Measurements from ENCODE around the gene WDR54. TPM values are rescaled to one million over a fixed set of nuclear protein-coding genes. Genes with fewer than 3 reads are reported as not detected.

The WDR54 gene, protein sequence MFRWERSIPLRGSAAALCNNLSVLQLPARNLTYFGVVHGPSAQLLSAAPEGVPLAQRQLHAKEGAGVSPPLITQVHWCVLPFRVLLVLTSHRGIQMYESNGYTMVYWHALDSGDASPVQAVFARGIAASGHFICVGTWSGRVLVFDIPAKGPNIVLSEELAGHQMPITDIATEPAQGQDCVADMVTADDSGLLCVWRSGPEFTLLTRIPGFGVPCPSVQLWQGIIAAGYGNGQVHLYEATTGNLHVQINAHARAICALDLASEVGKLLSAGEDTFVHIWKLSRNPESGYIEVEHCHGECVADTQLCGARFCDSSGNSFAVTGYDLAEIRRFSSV
- total RNA-seq: 10 to 100 TPM in 4 of 6 donors, 1 to 10 TPM in 2; 8.4 to 28.2 (median 13.3) TPM

- ATAC-seq (ENCODE audit: low FRiP score in 2 of 2): peak; percentile 93 to 98
- no peaks in the 10 kb centered on the region for H3K9me3 ChIP-seq
- WGBS, 2 donors: 1% methylated on average over 33 to 44 of the region's 57 CpGs
- peaks cover 6 to 15% (median 12%) of the 10 kb centered on the region in 4 donors for H3K4me1 ChIP-seq
- H3K4me3 ChIP-seq: peak within 1 kb of the TSS; percentile 65 to 89 (median 73)
- H3K36me3 ChIP-seq: peaks cover 0 to 14% (median 5%) of the 10 kb centered on the region in 4 donors
- TF ChIP-seq POLR2AphosphoS5 (IDR thresholded peaks at IDR 0.05) (peak; percentile 39 to 55), POLR2A (IDR thresholded peaks at IDR 0.05) (peak in 3 of 4 donors; percentile 24 to 64 (median 28)), EP300 (IDR thresholded peaks at IDR 0.05) (no peak)
- TF ChIP-seq, protein P1, sequence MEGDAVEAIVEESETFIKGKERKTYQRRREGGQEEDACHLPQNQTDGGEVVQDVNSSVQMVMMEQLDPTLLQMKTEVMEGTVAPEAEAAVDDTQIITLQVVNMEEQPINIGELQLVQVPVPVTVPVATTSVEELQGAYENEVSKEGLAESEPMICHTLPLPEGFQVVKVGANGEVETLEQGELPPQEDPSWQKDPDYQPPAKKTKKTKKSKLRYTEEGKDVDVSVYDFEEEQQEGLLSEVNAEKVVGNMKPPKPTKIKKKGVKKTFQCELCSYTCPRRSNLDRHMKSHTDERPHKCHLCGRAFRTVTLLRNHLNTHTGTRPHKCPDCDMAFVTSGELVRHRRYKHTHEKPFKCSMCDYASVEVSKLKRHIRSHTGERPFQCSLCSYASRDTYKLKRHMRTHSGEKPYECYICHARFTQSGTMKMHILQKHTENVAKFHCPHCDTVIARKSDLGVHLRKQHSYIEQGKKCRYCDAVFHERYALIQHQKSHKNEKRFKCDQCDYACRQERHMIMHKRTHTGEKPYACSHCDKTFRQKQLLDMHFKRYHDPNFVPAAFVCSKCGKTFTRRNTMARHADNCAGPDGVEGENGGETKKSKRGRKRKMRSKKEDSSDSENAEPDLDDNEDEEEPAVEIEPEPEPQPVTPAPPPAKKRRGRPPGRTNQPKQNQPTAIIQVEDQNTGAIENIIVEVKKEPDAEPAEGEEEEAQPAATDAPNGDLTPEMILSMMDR (IDR thresholded peaks at IDR 0.05): no peak
- H3K27me3 ChIP-seq: no peaks in the 10 kb centered on the region
- H3K27ac ChIP-seq: peak within 1 kb of the TSS; percentile 37 to 65 (median 52)
- peak; percentile 90 to 99 for DNase-seq
Measured at GRCh38 chr2:74421221-74421870, at the start of gene WDR54, which contains the start of gene C2orf81. Gene WDR54 (plus strand): TSS chr2:74421730. CDS start chr2:74422154, 424 bp downstream. Gene C2orf81 (minus strand): TSS chr2:74421619. CDS start chr2:74421560, 59 bp downstream.

DNA sequence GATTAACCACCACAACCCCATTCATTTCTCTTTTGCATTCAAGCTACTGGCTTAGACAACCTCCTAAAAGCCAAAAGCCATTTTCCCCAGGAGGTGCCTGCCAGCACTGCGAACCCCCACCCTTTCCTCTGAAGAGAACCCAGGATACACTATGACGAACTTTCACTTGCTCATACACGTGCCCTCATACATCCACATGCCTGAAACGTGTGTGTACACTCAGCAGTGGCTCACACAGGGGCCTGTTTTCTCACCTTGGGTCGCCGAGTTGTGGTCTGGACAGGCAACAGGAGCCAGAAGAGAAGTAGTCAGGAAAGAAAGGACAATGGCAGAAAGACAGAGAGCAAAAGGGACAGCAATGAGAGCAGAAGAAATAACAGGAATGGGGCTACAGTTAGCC lies 48.9 kb upstream of the WDR54 start:
- no peak for ATAC-seq (ENCODE audit: low FRiP score in 2 of 2)
- Histone ChIP-seq H3K9me3 (no peaks in the 10 kb centered on the region), H3K27me3 (no peaks in the 10 kb centered on the region), H3K4me1 (peaks cover 3 to 16% (median 11%) of the 10 kb centered on the region in 4 donors), H3K4me3 (no peak overlapping the region), H3K27ac (no peak overlapping the region), H3K36me3 (peaks cover 34 to 69% (median 55%) of the 10 kb centered on the region in 4 donors)
- 86% methylated on average over 6 of the region's 6 CpGs for WGBS, 2 donors
- no peak for TF ChIP-seq EP300 (IDR thresholded peaks at IDR 0.05)
- no peak for DNase-seq

DNA sequence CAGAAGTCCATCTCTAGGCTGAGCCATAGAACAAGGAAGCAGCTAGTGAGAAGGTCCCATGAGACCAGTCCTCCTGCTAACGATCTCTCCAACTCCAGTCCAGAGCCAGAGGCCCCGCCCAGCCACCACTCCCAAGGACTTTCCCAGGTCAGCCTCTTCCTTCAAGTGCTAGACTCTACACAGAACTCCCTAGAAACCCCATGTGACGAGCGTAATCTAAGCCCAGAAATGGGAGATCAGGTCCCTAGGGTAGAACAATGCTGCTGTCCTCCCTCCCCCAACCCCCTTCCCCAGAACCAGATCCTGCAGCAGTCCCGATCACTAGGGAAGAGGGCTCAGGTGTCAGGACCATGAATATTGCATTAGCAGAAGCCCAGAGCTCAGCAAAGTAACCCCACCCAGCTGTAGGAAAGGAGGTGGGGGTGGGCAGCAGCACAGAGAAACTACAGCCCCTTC lies 48.3 kb upstream of the WDR54 start:
- peak overlapping the region in 2 of 4 donors; percentile 13 to 26 for H3K27ac ChIP-seq
- no peaks in the 10 kb centered on the region for H3K27me3 ChIP-seq
- TF ChIP-seq POLR2AphosphoS5 (IDR thresholded peaks at IDR 0.05): no peak
- TF ChIP-seq POLR2A (IDR thresholded peaks at IDR 0.05): no peak
- TF ChIP-seq, protein P1 (IDR thresholded peaks at IDR 0.05): no peak
- 47 to 63% methylated on average over 5 of the region's 5 CpGs for WGBS, 2 donors
- H3K4me1 ChIP-seq: peaks cover 3 to 16% (median 11%) of the 10 kb centered on the region in 4 donors
- H3K9me3 ChIP-seq: no peaks in the 10 kb centered on the region
- peaks cover 31 to 69% (median 52%) of the 10 kb centered on the region in 4 donors for H3K36me3 ChIP-seq
- peak; percentile 48 to 67 for ATAC-seq (ENCODE audit: low FRiP score in 2 of 2)
- peak in 1 of 2 donors; percentile 86 for DNase-seq
- H3K4me3 ChIP-seq: no peak overlapping the region

GRCh38 chr2:74373985-74374384 lies 47.5 kb upstream of the WDR54 start:
- 80 to 85% methylated on average over 6 to 8 of the region's 8 CpGs for WGBS, 2 donors
- no peaks in the 10 kb centered on the region for H3K9me3 ChIP-seq
- peak overlapping the region in 3 of 4 donors; percentile 21 to 35 (median 24) for H3K4me3 ChIP-seq
- H3K4me1 ChIP-seq: peaks cover 3 to 20% (median 13%) of the 10 kb centered on the region in 4 donors
- H3K27ac ChIP-seq: peak overlapping the region in 2 of 4 donors; percentile 13 to 26
- DNase-seq: no peak
- H3K27me3 ChIP-seq: no peaks in the 10 kb centered on the region
- peaks cover 24 to 61% (median 45%) of the 10 kb centered on the region in 4 donors for H3K36me3 ChIP-seq
- no peak for ATAC-seq (ENCODE audit: low FRiP score in 2 of 2)
- no peak for TF ChIP-seq POLR2A (IDR thresholded peaks at IDR 0.05)

- peak; percentile 69 to 70 for DNase-seq
- H3K4me3 ChIP-seq: peak overlapping the region in 3 of 4 donors; percentile 21 to 35 (median 24)
- TF ChIP-seq, protein P1 (IDR thresholded peaks at IDR 0.05): no peak
- TF ChIP-seq POLR2AphosphoS5 (IDR thresholded peaks at IDR 0.05) (no peak), POLR2A (IDR thresholded peaks at IDR 0.05) (no peak), EP300 (IDR thresholded peaks at IDR 0.05) (no peak)
Measured at GRCh38 chr2:74374509-74375205, 46.9 kb upstream of the WDR54 start.

More at GRCh38 chr2:74374509-74375205, 46.9 kb upstream of the WDR54 start:
- no peaks in the 10 kb centered on the region for H3K27me3 ChIP-seq
- H3K4me1 ChIP-seq: peaks cover 9 to 27% (median 19%) of the 10 kb centered on the region in 4 donors
- no peaks in the 10 kb centered on the region for H3K9me3 ChIP-seq
- WGBS, 2 donors: 68 to 78% methylated on average over 12 to 18 of the region's 19 CpGs
- peak overlapping the region in 2 of 4 donors; percentile 13 to 26 for H3K27ac ChIP-seq
- H3K36me3 ChIP-seq: peaks cover 19 to 54% (median 38%) of the 10 kb centered on the region in 4 donors
- peak; percentile 53 to 88 for ATAC-seq (ENCODE audit: low FRiP score in 2 of 2)
